PFSK-1 (cell line): ENCODE data around the gene CDK6.

Source experiments
- FOXP2 ChIP-seq: optimal IDR thresholded peaks from 2 replicates; pipeline ENCODE3; 2011; ENCODE audit warnings: borderline replicate concordance, control low read depth, inconsistent platforms; ENCODE audit not compliant: insufficient read depth; ENCODE audit errors: extremely low read length, extremely low read depth
- POLR2AphosphoS5 ChIP-seq: IDR thresholded peaks from 2 replicates; pipeline ENCODE4 v1.6.1; 2012; ENCODE audit warnings: low read depth, mild to moderate bottlenecking, control low read depth, low read length, moderate library complexity
- SIN3A ChIP-seq: IDR thresholded peaks from 2 replicates; pipeline ENCODE4 v1.6.1; 2012; ENCODE audit warnings: mild to moderate bottlenecking, low read length, moderate library complexity, borderline replicate concordance; ENCODE audit not compliant: insufficient read depth
- TAF1 ChIP-seq: IDR thresholded peaks from 2 replicates; pipeline ENCODE4 v1.6.1; 2012; ENCODE audit warnings: low read length, control low read depth, borderline replicate concordance; ENCODE audit not compliant: insufficient read depth
- TF ChIP-seq, protein P1 (sequence below), 2 experiments: IDR thresholded peaks; 2 replicates each; pipeline versions ENCODE4 v1.6.1 to v1.8.0; 2011 to 2012; ENCODE audit warnings: low read depth in 2 of 2, low read length in 2 of 2, control low read depth in 1 of 2, inconsistent platforms in 1 of 2, mild to moderate bottlenecking in 1 of 2, moderate library complexity in 1 of 2; ENCODE audit not compliant: insufficient read depth in 1 of 2

CDK6 gene

GRCh38 chr7:92639213-92639896, 197.0 kb downstream of the CDK6 start:
- TF ChIP-seq POLR2AphosphoS5 (no peak), TAF1 (no peak)
- TF ChIP-seq, protein P1, sequence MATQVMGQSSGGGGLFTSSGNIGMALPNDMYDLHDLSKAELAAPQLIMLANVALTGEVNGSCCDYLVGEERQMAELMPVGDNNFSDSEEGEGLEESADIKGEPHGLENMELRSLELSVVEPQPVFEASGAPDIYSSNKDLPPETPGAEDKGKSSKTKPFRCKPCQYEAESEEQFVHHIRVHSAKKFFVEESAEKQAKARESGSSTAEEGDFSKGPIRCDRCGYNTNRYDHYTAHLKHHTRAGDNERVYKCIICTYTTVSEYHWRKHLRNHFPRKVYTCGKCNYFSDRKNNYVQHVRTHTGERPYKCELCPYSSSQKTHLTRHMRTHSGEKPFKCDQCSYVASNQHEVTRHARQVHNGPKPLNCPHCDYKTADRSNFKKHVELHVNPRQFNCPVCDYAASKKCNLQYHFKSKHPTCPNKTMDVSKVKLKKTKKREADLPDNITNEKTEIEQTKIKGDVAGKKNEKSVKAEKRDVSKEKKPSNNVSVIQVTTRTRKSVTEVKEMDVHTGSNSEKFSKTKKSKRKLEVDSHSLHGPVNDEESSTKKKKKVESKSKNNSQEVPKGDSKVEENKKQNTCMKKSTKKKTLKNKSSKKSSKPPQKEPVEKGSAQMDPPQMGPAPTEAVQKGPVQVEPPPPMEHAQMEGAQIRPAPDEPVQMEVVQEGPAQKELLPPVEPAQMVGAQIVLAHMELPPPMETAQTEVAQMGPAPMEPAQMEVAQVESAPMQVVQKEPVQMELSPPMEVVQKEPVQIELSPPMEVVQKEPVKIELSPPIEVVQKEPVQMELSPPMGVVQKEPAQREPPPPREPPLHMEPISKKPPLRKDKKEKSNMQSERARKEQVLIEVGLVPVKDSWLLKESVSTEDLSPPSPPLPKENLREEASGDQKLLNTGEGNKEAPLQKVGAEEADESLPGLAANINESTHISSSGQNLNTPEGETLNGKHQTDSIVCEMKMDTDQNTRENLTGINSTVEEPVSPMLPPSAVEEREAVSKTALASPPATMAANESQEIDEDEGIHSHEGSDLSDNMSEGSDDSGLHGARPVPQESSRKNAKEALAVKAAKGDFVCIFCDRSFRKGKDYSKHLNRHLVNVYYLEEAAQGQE (IDR thresholded peaks at IDR 0.05; ENCODE audit: insufficient read depth in 1 of 2, low read depth in 2 of 2, low read length in 2 of 2), result no peak

DNA sequence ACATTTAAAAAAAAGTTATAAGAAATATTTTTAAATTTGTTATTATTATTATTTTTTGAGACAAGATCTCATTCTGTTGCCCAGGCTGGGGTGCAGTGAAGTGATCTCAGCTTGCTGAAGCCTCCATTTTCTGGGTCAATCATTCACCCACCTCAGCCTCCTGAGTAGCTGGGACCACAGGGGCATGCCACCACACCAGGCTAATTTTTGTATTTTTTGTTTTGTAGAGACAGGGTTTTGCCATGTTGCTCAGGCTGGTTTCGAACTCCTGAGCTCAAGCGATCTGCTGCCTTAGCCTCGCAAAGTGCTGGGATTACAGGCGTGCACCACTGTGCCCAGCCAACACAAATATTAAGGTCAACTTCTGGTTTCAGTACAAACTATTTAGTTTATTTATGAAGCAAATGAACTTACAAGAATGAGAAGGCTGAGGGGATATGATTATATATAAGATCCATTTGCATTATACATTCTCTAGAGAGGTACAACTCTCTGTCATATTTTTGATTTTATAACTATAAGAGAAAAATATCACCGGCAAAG, 200.3 kb downstream of the CDK6 start:
- TF ChIP-seq TAF1, result no peak
- no peak for TF ChIP-seq SIN3A
- no peak for TF ChIP-seq FOXP2
- TF ChIP-seq POLR2AphosphoS5, result no peak
- TF ChIP-seq, protein P1 (IDR thresholded peaks at IDR 0.05; ENCODE audit: insufficient read depth in 1 of 2, low read depth in 2 of 2, low read length in 2 of 2), result no peak

DNA sequence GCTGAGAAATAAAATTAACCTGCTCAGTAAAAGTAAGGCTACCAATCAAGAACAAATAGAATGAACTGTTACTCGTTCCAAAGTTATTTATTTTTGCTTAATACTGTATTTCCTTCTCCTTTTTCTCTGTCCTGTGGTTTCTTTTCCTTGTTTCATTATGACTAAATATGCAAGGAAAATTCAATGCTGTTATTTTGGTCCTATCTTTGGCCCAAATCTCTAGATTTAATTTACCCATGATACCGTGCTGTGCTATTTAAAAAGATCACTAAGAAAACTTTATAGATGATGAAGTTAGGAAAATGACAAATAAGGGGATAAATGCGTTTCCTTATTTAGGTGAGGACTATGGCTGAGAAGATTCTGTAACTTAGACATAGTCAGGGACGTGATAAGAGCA, 200.8 kb downstream of the CDK6 start:
- no peak for TF ChIP-seq FOXP2
- no peak for TF ChIP-seq SIN3A
- TF ChIP-seq, protein P1 (IDR thresholded peaks at IDR 0.05; ENCODE audit: insufficient read depth in 1 of 2, low read depth in 2 of 2, low read length in 2 of 2), result no peak
- TF ChIP-seq TAF1, result no peak
- no peak for TF ChIP-seq POLR2AphosphoS5

DNA sequence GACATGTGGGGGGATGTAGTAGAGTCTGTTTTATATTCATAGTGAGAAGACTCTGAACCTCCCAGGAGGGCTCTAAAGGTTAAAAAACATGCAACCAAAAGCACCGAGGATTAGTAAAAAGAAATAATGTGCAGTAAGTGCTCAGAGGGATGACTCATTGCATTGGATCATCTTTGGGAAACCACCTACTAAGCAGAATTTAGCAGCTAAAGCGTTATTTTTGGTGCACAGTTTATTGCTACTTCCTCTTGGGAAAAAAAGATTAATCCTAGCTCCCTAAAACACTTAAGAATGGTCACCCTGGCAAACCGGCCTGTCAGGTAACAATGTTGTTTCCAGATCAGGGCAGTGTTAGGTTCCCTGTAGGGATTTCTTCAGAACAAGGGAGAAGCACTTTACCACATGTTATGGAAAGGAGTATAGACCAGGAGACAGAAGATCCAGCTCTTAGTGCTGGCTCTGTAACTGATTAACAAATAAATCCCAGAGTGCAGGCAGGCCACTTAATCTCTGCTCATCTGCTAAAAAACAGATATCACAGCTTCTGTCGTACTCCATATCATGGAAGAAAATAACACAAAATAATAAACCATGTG, 201.4 kb downstream of the CDK6 start:
- no peak for TF ChIP-seq SIN3A
- TF ChIP-seq TAF1, result no peak
- TF ChIP-seq, protein P1 (IDR thresholded peaks at IDR 0.05; ENCODE audit: insufficient read depth in 1 of 2, low read depth in 2 of 2, low read length in 2 of 2), result no peak
- no peak for TF ChIP-seq POLR2AphosphoS5
- TF ChIP-seq FOXP2, result no peak
